PC-3 (cell line): ENCODE measurements around the gene MDC1. TPM values are rescaled to one million over a fixed set of nuclear protein-coding genes. Genes with fewer than 3 reads are reported as not detected.

ENCODE experiments used
- ATAC-seq: fragments of 200-7000 bp; cut with Tn5 transposase; 2 replicates; pipeline ENCODE4 v1.9.1; 2020; ENCODE audit warnings: mild to moderate bottlenecking, moderate library complexity
- BruUV-seq: library from RNA; stranded (reverse); fragments of 400-500 nt; replicated peaks from 2 replicates; lab custom pipeline; 2021; lab: Mats Ljungman, UMichigan
- CTCF ChIA-PET: fragments of 300-600 bp; sonication (Branson Sonifier 250); formaldehyde crosslinking; loops from one replicate; lab custom pipeline; 2022; ENCODE audit warnings: antibody characterized with exemption; lab: Charles Lee
- POLR2A ChIA-PET: fragments of 300-600 bp; sonication (Branson Sonifier 250); formaldehyde crosslinking; loops from one replicate; lab custom pipeline; 2022; ENCODE audit warnings: antibody characterized with exemption; ENCODE audit not compliant: unreplicated experiment; lab: Charles Lee
- DNase-seq: peaks from one replicate; pipeline ENCODE4 v3.0.0-alpha.2; 2015
- H2AFZ ChIP-seq: fragments of 300-600 bp; sonication (generic); 2 replicates; pipeline ENCODE4 v1.6.0; 2016; ENCODE audit warnings: antibody characterized with exemption, low read length
- H3F3A ChIP-seq: fragments of 300-600 bp; sonication (generic); one replicate; pipeline ENCODE4 v1.6.0; 2017; ENCODE audit warnings: antibody characterized with exemption, low read length, control low read depth, mild to moderate bottlenecking; ENCODE audit not compliant: unreplicated experiment
- H3K27ac ChIP-seq: fragments of 300-600 bp; sonication (generic); 2 replicates; pipeline ENCODE4 v1.5.1; 2016; ENCODE audit warnings: mild to moderate bottlenecking, low read length
- H3K27me3 ChIP-seq: fragments of 300-600 bp; sonication (generic); 2 replicates; pipeline ENCODE4 v1.6.1; 2016; ENCODE audit warnings: low read length, mixed read lengths
- H3K36me3 ChIP-seq: fragments of 300-600 bp; sonication (generic); 2 replicates; pipeline ENCODE4 v1.6.1; 2016; ENCODE audit warnings: low read depth, mixed run types, low read length, mixed read lengths
- H3K4me1 ChIP-seq: fragments of 300-600 bp; sonication (generic); 2 replicates; pipeline ENCODE4 v1.5.1; 2016; ENCODE audit warnings: low read length; ENCODE audit not compliant: insufficient read depth
- H3K4me2 ChIP-seq: fragments of 300-600 bp; sonication (generic); 2 replicates; pipeline ENCODE4 v1.6.0; 2016; ENCODE audit warnings: low read length
- H3K4me3 ChIP-seq: fragments of 300-600 bp; sonication (generic); 2 replicates; pipeline ENCODE4 v1.5.1; 2016; ENCODE audit warnings: mild to moderate bottlenecking, low read length, mixed read lengths
- H3K79me2 ChIP-seq: fragments of 300-600 bp; sonication (generic); 2 replicates; pipeline ENCODE4 v1.6.1; 2017; ENCODE audit warnings: low read length, mixed read lengths
- H3K9ac ChIP-seq: fragments of 300-600 bp; sonication (generic); 2 replicates; pipeline ENCODE4 v1.6.0; 2016; ENCODE audit warnings: mild to moderate bottlenecking, low read length
- H3K9me2 ChIP-seq: fragments of 300-600 bp; sonication (generic); replicated peaks from 2 replicates; pipeline ENCODE4 v1.6.1; 2016; ENCODE audit warnings: mixed run types, low read length, mixed read lengths
- H3K9me3 ChIP-seq: fragments of 300-600 bp; sonication (generic); 2 replicates; pipeline ENCODE4 v1.6.1; 2016; ENCODE audit warnings: low read length, mixed read lengths
- H4K20me1 ChIP-seq: fragments of 300-600 bp; sonication (generic); 2 replicates; pipeline ENCODE4 v1.6.1; 2016; ENCODE audit warnings: low read length, mixed read lengths
- EZH2 ChIP-seq: fragments of 300-600 bp; sonication (generic); IDR thresholded peaks from one replicate; pipeline ENCODE4 v1.6.1; 2017; ENCODE audit warnings: antibody characterized with exemption, mild to moderate bottlenecking, low read length; ENCODE audit not compliant: unreplicated experiment
- EZH2phosphoT487 ChIP-seq: fragments of 300-600 bp; sonication (generic); IDR thresholded peaks from 2 replicates; pipeline ENCODE4 v1.6.1; 2018; ENCODE audit warnings: mild to moderate bottlenecking, antibody characterized with exemption, low read length, borderline replicate concordance
- intact Hi-C: fragments of 100-400 bp; cut with micrococcal nuclease; formaldehyde crosslinking; loops from 2 replicates; pipeline ENCODE4 v1.9.0; 2023
- total RNA-seq: library from RNA; depleted of rRNA; stranded (reverse); fragments of >200 nt; gene quantifications from 2 replicates; pipeline ENCODE4 v1.2.3, GENCODE V29; 2014
- TF ChIP-seq, protein P1 (sequence below): fragments of 300-600 bp; sonication (generic); conservative IDR thresholded peaks from 2 replicates; pipeline ENCODE4 v1.5.1; 2017; ENCODE audit warnings: antibody characterized with exemption, low read depth, mild to moderate bottlenecking, low read length

The MDC1 gene
- total RNA-seq, 1 experiment from 2014 or later, result 19.6 TPM

DNA sequence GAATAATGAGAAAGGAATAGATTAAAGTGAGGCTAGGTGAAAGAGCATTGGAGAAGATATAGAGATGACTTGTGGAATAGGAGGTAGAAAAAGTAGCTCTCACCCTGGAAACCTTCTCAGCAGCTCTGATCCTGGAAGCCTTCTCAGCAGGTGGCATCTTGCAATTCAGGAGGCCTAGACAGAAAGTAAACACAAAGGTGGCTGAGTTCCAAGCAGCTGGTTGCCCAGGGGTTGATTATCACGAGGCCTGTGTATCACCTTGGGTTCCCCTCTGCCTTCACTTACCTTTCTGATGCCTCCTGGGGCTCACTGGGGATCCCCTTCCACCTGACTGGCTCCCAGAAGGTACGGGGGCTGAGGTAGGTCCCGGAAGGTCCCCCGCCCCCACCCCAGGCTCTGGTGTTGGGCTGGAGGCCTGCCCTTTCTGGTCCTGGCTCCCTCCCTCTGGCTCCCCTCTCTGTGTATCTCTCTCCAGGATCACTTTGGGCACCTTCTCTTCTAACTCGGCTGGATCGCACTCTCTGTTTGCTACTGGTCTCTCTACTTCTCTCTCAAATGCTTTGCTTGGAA lies 9.7 kb downstream of the MDC1 start:
- no peak overlapping the region for H3K4me2 ChIP-seq
- H3K36me3 ChIP-seq, result peaks cover 14% of the 10 kb centered on the region
- intact Hi-C loops, result no loop called here
- ChIA-PET POLR2A (no interaction called here), CTCF (no interaction called here)
- BruUV-seq, result no TSS peak
- no peaks in the 10 kb centered on the region for H3K4me1 ChIP-seq
- TF ChIP-seq, protein P1, sequence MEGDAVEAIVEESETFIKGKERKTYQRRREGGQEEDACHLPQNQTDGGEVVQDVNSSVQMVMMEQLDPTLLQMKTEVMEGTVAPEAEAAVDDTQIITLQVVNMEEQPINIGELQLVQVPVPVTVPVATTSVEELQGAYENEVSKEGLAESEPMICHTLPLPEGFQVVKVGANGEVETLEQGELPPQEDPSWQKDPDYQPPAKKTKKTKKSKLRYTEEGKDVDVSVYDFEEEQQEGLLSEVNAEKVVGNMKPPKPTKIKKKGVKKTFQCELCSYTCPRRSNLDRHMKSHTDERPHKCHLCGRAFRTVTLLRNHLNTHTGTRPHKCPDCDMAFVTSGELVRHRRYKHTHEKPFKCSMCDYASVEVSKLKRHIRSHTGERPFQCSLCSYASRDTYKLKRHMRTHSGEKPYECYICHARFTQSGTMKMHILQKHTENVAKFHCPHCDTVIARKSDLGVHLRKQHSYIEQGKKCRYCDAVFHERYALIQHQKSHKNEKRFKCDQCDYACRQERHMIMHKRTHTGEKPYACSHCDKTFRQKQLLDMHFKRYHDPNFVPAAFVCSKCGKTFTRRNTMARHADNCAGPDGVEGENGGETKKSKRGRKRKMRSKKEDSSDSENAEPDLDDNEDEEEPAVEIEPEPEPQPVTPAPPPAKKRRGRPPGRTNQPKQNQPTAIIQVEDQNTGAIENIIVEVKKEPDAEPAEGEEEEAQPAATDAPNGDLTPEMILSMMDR, result no peak
- TF ChIP-seq EZH2 (no peak), EZH2phosphoT487 (no peak)
- no peak overlapping the region for H3K27ac ChIP-seq
- H3K4me3 ChIP-seq, result no peak overlapping the region
- H3K9me2 ChIP-seq, result no peaks in the 10 kb centered on the region
- no peak overlapping the region for H2AFZ ChIP-seq
- no peak overlapping the region for H3K9ac ChIP-seq
- no peak for ATAC-seq
- DNase-seq, result no peak
- no peaks in the 10 kb centered on the region for H3K9me3 ChIP-seq
- no peaks in the 10 kb centered on the region for H3K79me2 ChIP-seq
- no peaks in the 10 kb centered on the region for H4K20me1 ChIP-seq
- no peaks in the 10 kb centered on the region for H3K27me3 ChIP-seq
- H3F3A ChIP-seq, result no peaks in the 10 kb centered on the region

DNA sequence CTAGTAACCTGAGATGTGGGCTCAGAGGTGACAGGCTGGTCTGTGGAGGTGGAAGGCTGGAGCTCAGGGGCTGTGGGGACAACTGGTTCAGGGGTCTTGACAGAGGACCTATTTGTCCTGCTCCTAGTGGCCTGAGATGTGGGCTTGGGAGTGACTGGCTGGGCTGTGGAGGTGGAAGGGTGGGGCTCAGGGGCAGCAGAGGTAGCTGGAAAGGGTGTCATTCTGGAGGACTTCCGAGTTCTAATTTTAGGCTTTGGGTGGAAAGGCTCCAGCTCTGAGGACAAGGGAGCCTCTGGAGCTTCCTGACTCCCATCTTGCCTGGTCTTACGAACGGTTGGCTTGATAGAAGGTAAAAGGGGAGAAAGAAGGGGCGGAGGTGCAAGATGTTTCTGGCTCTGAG lies 11.5 kb downstream of the MDC1 start:
- Histone ChIP-seq H3K9me3 (no peaks in the 10 kb centered on the region), H4K20me1 (no peaks in the 10 kb centered on the region), H3K4me2 (no peak overlapping the region), H3K4me1 (no peaks in the 10 kb centered on the region), H3F3A (no peaks in the 10 kb centered on the region), H3K36me3 (peaks cover 14% of the 10 kb centered on the region), H3K27ac (no peak overlapping the region), H3K9me2 (no peaks in the 10 kb centered on the region), H2AFZ (no peak overlapping the region), H3K9ac (no peak overlapping the region), H3K27me3 (no peaks in the 10 kb centered on the region), H3K4me3 (no peak overlapping the region), H3K79me2 (no peaks in the 10 kb centered on the region)
- BruUV-seq, result no TSS peak
- ATAC-seq (no peak), DNase-seq (no peak)
- intact Hi-C loops, result no loop called here
- POLR2A ChIA-PET, result interaction anchor here (0.6 kb wide), 1 partner anchor 11 kb away, joined by 5 read pairs; the partner anchor contains the start of gene MDC1
- CTCF ChIA-PET, result no interaction called here
- no peak for TF ChIP-seq EZH2
- TF ChIP-seq, protein P1, result no peak
- no peak for TF ChIP-seq EZH2phosphoT487

DNA sequence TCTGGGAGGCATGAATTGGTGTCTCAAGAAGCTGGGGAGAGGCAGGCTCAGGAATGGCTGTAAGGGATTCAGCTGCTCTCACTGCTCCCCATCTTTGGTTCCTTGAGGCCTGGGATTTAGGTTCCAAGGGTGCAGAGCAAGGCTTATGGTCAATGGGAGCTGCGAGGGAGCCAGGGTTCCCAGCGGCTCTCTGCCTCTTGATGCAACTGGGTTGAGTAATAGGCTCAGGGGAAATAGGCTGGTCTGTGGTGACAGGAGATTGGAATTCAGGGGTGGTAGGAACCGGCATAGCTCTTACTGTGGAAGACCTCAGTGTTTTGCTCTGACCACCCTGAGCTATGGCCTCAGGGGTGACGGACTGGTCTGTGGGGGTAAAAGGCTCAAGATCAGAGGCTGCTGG lies 13.3 kb downstream of the MDC1 start:
- ChIA-PET POLR2A (no interaction called here), CTCF (interaction anchor here (0.6 kb wide), 1 partner anchor 188 kb away, joined by 3 read pairs; no protein-coding TSS in a partner anchor)
- H4K20me1 ChIP-seq, result no peaks in the 10 kb centered on the region
- no peak overlapping the region for H3K4me3 ChIP-seq
- no peaks in the 10 kb centered on the region for H3F3A ChIP-seq
- no peak overlapping the region for H3K4me2 ChIP-seq
- DNase-seq, result no peak
- H2AFZ ChIP-seq, result no peak overlapping the region
- H3K9me2 ChIP-seq, result no peaks in the 10 kb centered on the region
- H3K27ac ChIP-seq, result no peak overlapping the region
- H3K9ac ChIP-seq, result no peak overlapping the region
- no peaks in the 10 kb centered on the region for H3K27me3 ChIP-seq
- H3K9me3 ChIP-seq, result no peaks in the 10 kb centered on the region
- intact Hi-C loops, result no loop called here
- ATAC-seq, result no peak
- peaks cover 14% of the 10 kb centered on the region for H3K36me3 ChIP-seq
- H3K79me2 ChIP-seq, result no peaks in the 10 kb centered on the region
- no peaks in the 10 kb centered on the region for H3K4me1 ChIP-seq
- no TSS peak for BruUV-seq
- no peak for TF ChIP-seq EZH2
- TF ChIP-seq EZH2phosphoT487, result no peak
- TF ChIP-seq, protein P1, result no peak
